GM18526 (cell line): ENCODE results near the gene GPR75.

ENCODE experiments used
- POLR2A ChIP-seq: IDR thresholded peaks from 3 replicates; pipeline ENCODE4 v1.6.1; 2011; ENCODE audit not compliant: insufficient read length; ENCODE audit errors: extremely low read depth

Gene GPR75

DNA sequence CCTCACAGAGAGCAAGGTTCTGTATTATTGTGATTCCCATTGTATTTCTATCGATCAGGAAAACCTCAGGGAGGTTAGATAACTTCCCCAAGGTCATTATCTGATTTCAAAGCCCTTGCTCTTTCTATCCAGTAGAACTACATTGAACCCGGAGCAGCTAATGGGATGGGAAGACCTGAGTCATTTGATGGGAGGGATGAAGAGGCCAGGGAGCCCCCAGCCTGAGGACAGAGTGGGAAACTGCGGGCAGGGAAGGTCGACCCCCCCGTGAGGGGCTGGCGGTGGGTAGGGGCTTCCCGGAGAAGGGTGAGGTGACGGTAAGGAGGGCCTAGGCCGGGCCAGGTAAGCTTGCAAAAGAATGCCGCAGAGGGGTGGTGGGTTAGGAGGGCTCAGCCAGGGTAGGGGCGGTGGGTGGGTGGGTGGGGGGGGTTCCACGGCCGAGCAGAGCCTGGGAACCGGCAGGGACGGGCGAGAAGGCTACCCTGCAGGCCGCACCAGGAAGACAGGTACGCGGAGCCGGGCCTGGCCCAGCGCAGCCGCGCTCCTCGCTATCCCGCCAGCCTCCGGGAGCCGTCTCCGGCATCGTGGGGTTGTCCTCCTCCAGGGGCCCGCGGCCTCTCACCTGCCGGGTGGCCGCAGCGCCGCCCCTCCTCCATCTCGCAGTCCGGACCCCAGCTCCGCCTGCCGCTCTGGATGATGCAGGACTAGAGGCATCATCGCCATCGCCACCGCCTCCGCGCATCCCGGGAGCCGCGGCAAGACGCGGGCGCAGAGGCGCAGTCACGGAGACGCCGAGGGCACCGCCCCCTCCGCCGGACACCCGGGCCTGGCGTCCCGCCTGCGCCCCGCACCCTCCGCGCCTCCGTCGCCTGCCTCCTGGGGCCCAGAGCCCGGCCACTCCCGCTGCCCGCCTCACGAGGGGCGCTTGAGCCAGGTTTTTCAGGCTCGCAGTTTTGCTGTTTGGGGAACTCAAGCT, at the start of gene GPR75:
GPR75 (minus strand) TSS at position 762 of the 976 bp plus-strand sequence. CDS start 5,211 bp downstream, outside the sequence.
- TF ChIP-seq POLR2A: no peak

GRCh38 chr2:53907582-53907981, 47.8 kb upstream of the GPR75 start:
- TF ChIP-seq POLR2A: no peak

- no peak for TF ChIP-seq POLR2A
These were observed 45.6 kb upstream of the GPR75 start for GRCh38 chr2:53905396-53905795.

GRCh38 chr2:53903011-53903410, 43.2 kb upstream of the GPR75 start:
- no peak for TF ChIP-seq POLR2A

GRCh38 chr2:53901192-53901591, 41.4 kb upstream of the GPR75 start:
- TF ChIP-seq POLR2A: no peak

DNA sequence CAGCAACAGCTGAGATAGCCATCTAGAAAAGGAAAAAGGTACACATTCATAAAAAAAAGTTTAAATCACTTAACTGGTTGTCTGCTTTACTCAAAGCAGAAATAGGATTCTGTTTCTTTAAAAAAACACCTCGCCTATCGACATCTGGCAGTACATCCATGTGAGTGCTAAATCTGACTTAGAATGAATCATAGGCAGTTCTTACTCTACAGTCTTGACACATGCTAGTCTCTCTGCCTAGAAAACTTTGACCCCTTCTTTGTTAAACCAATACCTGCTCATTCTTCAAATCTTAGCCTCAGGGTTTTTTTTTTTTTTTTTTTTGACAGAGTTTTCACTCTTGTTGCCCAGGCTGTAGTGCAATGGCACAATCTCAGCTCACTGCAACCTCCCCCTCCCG, 37.1 kb upstream of the GPR75 start:
- no peak for TF ChIP-seq POLR2A

DNA sequence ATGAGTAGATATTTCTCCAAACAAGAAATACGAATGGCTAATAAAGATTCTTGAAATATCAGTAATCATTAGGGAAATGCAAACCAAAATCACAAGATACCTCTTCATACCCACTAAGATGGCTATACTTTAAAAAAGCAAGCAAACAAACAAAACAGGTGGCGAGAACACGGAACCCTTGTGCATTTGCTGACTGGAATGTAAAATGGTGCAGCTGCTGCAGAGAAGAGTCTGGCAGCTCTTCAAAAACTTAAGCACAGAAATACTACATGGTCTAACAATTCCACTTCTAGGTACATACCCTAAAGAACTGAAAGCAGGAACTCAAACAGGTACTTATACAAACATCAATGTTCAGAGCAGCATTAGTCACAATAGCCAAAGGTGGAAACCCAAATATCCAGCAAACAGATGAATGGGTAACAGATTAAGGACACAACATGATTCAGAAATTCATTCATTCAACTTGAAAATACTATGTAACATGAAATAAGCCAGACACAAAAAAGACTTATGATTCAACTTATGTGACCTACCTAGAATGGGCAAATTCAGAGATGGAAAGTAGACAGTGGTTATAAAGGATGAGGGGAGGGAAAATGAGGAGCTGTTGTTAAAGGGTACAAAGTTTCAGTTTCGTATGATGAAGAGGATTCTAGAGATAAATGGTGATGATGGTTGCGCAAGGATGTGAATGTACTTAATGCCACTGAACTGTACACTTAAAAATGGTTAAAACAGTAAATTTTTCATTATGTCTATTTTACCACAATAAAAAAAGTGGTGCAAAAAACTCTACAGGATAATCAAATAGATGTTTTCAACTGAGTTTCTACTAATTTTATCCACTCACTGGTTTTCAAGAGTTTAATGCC, 26.9 kb upstream of the GPR75 start:
- TF ChIP-seq POLR2A: no peak

GRCh38 chr2:53884883-53885282, 25.1 kb upstream of the GPR75 start:
- no peak for TF ChIP-seq POLR2A

DNA sequence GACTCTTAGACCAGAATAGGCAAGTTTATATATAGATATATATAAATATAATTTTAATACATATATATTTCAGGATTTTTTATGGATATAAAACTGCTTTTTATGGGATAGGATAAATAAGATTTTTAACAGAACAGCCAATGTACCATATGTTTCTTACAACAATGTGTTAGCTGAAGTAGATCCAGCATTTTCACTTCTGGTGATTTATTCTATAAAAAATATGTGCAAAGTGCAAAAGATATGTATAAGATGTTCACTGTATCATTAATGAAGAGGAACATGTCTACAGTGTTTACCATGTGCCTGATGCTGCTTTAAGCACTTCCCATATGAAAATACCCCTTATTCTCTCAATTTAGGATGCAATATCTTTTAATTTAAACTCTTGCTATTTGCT, 22.2 kb upstream of the GPR75 start:
- no peak for TF ChIP-seq POLR2A

GRCh38 chr2:53881360-53881759, 21.6 kb upstream of the GPR75 start:
- TF ChIP-seq POLR2A: no peak

DNA sequence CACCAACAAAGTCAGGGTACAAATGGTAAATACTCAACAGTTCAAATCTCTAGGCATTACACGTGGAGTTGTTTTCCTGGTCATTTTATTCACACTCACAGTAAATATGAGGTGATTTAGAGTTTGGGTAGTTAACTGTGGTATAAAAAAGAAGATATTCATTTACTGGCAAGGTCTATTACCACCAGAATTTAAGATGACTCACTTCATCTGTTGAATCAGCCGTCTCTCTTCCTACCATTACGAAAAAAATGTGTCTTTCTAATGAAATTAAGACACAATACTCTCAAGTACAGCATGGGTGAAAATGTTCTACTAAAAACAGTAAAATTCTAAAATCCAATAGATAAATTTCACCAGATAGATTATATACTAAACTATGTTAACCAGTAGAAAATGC, 21.0 kb upstream of the GPR75 start:
- TF ChIP-seq POLR2A: no peak

- no peak for TF ChIP-seq POLR2A
These were observed 17.8 kb upstream of the GPR75 start for GRCh38 chr2:53877556-53877955.

- no peak for TF ChIP-seq POLR2A
These were observed 17.3 kb upstream of the GPR75 start for GRCh38 chr2:53877112-53877511.

GRCh38 chr2:53874401-53874950, 14.7 kb upstream of the GPR75 start:
- TF ChIP-seq POLR2A: no peak

DNA sequence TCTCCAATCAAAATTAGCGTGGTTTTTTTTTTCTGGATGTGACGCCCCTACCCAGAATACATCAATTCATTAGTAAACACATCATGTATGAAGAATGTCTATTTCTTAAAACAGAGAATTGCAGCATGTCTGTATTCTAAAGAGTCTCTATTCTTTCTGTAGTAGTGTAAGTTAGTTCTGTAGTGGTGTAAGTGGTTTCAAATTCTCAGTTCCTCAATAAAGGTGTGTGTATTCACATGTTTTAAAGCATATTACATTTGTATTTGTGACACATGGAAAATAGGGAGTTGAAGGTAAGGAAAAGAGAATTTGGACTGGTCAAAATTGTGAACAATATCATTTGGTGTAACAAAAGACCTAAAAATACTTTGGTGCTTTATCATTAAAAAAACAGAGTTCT, 8.0 kb upstream of the GPR75 start:
- TF ChIP-seq POLR2A: no peak
